GM19324 (cell line): Measurements from ENCODE around the gene NHERF1.

ENCODE experiments used
- ATAC-seq: cut with Tn5 transposase; IDR thresholded peaks from one replicate; pipeline ENCODE4 v1.9.1; 2021; ENCODE audit warnings: mild to moderate bottlenecking, moderate library complexity; ENCODE audit not compliant: unreplicated experiment, low FRiP score

The NHERF1 gene

GRCh38 chr17:74805591-74805991 lies 57.2 kb downstream of the NHERF1 start:
- no peak for ATAC-seq

GRCh38 chr17:74806334-74806733 lies 57.9 kb downstream of the NHERF1 start:
- no peak for ATAC-seq

GRCh38 chr17:74807441-74807840 lies 59.0 kb downstream of the NHERF1 start:
- no peak for ATAC-seq

GRCh38 chr17:74807925-74808324 lies 59.5 kb downstream of the NHERF1 start:
- ATAC-seq: no peak

GRCh38 chr17:74808714-74809430 lies 60.4 kb downstream of the NHERF1 start:
- no peak for ATAC-seq

- ATAC-seq: no peak
Measured at GRCh38 chr17:74810699-74811485, 62.5 kb downstream of the NHERF1 start.

GRCh38 chr17:74812109-74813009 lies 63.9 kb downstream of the NHERF1 start:
- no peak for ATAC-seq

GRCh38 chr17:74814453-74814852 lies 66.0 kb downstream of the NHERF1 start:
- no peak for ATAC-seq

GRCh38 chr17:74815067-74815466 lies 66.6 kb downstream of the NHERF1 start:
- ATAC-seq: no peak

GRCh38 chr17:74815550-74816370 lies 67.3 kb downstream of the NHERF1 start:
- ATAC-seq: no peak

- ATAC-seq: no peak
Measured at GRCh38 chr17:74816905-74817620, 68.6 kb downstream of the NHERF1 start.

GRCh38 chr17:74818291-74818938 lies 70.0 kb downstream of the NHERF1 start:
- ATAC-seq: no peak
